T-helper 1 cell treated with Interleukin-12 subunit alpha and Interleukin-12 subunit beta and Interleukin-4 antibody, amounts not matched to agents 30 ng/mL and 1 ng/mL, for 36 hours (primary cell): ENCODE results near the gene PLEKHB1. TPM values are rescaled to one million over a fixed set of nuclear protein-coding genes. Genes with fewer than 3 reads are reported as not detected.

Source experiments
- intact Hi-C: fragments of 100-400 bp; cut with micrococcal nuclease; formaldehyde crosslinking; loops from one replicate; pipeline ENCODE4 v1.15.1; 2024
- total RNA-seq: library from RNA; stranded (reverse); gene quantifications from 2 replicates; pipeline ENCODE4 v1.2.3, GENCODE V29; 2022

The PLEKHB1 gene
- total RNA-seq, 1 donor from 2014 or later, result 3.8 TPM

- intact Hi-C loops, result loop anchor here (1.0 kb wide), 3 partner anchors 49 to 271 kb away; partner anchors contain the start of genes FAM168A and RELT
Observed at GRCh38 chr11:73647459-73648100, 1.2 kb downstream of the PLEKHB1 start.

DNA sequence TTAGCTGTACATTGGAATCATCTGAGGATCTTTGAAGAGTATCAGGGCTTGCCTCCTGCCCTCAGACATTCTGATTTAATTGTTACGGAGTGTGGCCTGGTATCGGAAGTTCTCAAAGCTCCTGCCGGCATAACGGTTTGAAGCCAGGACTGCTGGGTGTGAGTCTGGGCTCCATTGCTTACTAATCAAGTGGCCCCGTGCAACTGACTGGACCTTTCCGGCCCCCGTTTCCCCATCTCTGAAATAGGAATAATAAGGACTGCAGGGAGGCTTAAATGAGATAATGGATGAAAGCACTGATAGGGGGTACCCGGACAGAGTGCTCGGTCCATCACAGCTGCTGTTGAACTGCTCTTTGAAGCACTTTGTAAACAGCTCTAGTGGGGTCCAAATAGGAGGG, 1.7 kb downstream of the PLEKHB1 start:
- intact Hi-C loops, result no loop called here

DNA sequence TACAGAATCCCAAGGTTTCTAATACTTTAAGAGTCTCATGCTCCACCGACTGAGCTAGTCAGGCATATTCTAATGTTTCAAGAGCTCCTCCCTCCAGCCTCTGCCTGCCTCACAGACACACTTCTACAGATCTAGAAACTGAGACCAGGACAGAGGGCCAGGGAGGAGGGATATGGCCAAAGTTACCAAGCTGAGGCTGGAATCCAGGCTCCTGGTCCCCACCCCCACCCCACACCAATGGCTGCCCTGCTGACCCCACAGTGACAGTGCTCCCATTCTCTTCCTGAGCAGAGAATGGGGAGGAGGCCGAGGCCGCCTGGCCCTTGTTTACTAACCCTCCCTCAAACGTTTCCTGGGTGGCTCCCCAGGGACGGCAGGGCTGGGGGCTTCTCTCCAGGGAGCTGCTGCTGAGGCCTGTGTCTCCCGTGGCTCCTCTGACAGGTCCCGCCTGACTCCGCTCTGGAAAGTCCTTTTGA, 2.2 kb downstream of the PLEKHB1 start:
- intact Hi-C loops, result no loop called here

DNA sequence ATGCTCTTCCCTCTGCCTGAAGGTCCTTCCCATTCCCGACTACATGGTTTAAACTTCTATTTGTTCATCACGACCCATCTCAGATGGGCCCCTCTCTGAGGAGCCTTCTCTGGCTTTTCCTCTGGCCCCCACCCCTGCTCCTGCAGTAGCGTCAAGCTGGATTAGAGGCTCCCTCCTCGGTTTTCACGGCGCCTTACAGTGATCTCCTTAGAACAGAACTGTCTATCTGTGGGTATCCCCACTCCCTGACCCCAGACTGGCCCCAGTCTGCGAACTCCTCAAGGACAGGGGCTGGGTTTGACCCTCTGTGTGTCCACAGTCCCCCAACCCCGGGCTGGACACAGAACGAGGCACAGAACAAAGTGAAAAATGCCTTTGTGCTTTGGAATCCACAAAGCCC, 2.8 kb downstream of the PLEKHB1 start:
- intact Hi-C loops, result no loop called here

DNA sequence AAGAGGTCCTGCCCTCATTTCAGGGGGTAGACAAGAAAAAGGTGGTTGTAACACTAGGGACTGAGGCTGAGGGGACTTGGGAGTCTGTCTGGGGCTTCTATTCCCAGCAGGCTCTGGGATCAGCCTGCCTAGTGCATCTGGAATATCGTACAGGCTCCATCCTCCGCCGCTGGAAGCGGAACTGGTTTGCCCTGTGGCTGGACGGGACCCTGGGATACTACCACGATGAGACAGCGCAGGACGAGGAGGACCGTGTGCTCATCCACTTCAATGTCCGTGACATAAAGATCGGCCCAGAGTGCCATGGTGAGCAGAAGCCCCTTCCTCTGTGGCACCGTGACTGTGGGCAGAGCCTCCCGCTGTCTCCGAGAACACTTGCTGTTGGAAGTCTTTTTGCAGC, 4.0 kb downstream of the PLEKHB1 start:
- intact Hi-C loops, result no loop called here

DNA sequence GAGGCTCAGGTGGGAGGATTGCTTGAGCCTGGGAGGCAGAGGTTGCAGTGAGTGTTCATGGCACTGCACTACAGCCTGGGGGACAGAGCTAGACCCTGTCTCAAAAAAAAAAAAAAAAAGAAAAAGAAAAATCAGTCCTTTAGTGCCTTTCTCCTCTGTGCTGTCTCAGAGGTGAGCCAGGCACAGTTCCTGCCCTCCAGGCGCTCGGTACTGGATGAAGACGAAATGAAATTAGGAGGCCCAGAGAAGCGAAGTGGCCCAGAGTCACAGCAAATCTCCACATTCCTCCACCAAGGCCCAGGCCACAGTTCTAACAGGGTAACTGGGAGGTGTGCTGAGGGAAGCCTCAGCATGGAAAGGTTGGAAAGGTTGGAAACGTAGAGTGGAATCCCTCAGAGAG, 4.9 kb downstream of the PLEKHB1 start:
- intact Hi-C loops, result no loop called here

- intact Hi-C loops, result no loop called here
Observed at GRCh38 chr11:73651661-73652045, 5.3 kb downstream of the PLEKHB1 start.

DNA sequence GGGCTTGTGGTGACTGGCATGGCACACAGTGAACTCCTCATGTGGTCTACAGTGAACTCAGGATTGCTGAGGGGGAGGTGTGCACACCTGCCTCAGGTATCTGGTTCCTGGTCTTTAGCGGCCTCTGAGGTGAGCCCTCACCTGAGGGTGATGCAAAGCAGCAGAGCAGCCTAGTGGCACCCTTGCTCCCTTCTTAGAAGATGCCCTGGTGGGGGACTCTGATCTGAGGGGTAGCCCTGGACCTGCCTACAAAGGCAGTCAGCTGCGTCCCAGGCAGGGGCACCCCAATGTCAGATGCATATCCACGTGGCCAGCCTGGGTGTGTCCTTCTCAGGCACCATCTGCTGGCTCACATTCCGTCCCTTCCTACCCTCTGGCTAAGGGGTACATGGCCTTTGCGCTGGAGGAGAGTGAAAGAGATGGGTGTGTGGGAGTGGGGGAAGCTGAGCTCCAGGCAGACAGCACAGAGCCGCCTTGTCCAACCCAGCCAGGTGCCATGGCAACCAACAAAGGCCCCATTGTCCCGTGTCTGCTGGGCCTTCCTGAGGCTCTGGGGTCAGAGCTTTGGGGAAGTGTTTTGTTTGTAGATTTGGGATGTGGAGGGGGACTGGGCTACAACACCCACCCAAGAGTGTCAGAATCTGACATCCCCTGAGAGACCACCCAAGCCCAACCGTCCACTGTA, 5.8 kb downstream of the PLEKHB1 start:
- intact Hi-C loops, result no loop called here

GRCh38 chr11:73652856-73653559, 6.6 kb downstream of the PLEKHB1 start:
- intact Hi-C loops, result no loop called here

GRCh38 chr11:73653996-73654395, 7.6 kb downstream of the PLEKHB1 start:
- intact Hi-C loops, result no loop called here

DNA sequence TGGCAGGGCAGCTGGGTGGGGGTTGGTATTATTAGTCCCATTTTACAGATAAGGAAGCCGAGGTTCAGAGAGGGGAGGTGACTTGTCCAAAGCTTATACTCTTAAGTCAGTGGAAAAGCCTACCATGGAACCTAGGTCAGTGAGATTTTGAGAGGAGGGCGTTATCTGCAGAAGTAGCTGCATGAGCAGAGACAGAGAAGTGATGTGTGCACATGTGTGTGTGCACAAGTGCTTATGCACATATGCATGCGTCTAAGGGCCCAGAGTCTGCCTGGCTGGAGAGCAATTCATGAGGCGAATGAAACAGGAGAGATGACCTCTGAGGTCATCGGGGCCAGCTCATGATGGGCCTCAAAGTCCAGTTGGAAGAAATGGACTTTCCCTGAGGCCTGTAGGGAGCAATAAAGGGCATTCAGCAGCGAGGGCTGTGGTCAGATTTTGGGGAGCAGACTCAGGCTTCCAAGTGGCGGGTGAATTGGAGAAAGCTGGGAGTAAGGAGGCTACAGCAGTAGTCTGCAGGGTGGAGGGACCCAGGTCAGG, 8.2 kb downstream of the PLEKHB1 start:
- intact Hi-C loops, result no loop called here

- intact Hi-C loops, result no loop called here
Observed at GRCh38 chr11:73655686-73656085, 9.3 kb downstream of the PLEKHB1 start.

DNA sequence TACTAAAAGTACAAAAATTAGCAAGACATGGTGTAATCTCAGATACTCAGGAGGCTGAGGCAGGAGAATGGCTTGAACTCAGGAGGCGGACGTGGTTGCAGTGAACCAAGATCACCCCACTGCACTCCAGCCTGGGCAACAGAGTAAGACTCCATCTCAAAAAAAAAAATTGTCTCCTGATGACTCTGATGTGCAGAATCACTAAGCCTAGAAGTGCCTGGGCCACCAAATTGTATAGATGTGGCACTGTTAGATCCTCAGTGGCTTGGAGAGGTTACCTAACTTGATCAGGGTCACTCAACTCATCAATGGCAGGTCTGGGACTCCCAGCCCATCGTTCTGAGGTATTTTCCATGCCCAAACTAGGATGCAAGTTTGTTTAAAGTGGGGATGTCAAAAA, 10.6 kb downstream of the PLEKHB1 start:
- intact Hi-C loops, result no loop called here

GRCh38 chr11:73659961-73660360, 13.6 kb downstream of the PLEKHB1 start:
- intact Hi-C loops, result loop anchor here (2.0 kb wide), 2 partner anchors 181 to 353 kb away; no protein-coding TSS in a partner anchor

- intact Hi-C loops, result loop anchor here (1.0 to 2.0 kb wide), 5 partner anchors 35 to 354 kb away; no protein-coding TSS in a partner anchor
Observed at GRCh38 chr11:73660497-73661034, 14.2 kb downstream of the PLEKHB1 start.

DNA sequence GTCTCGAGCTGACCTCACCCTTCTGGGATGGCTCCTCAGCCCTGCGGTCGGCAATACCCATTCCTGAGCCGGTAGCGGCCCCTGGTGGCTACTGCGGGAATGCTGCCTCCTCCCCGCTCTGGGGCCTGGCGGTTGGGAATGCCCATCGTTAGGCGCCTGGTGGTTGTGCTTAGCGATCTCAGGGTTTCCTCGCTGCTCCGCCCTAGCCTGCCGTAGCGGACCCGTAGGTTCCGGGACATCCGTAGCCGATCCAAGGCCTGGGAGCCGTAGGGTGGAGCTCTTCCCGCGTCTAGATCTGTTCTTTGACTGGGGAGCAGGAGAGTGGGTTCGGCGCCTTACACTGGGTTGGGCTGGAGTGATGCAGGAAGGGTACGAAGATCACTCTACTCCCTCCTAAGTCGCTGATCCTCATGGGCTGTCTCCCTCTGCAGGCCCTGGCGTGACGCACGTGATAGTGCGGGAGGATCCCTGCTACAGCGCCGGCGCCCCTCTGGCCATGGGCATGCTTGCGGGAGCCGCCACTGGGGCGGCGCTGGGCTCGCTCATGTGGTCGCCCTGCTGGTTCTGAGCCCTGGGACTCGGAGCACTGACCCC, 14.8 kb downstream of the PLEKHB1 start:
- intact Hi-C loops, result loop anchor here (1.0 to 2.0 kb wide), 5 partner anchors 36 to 354 kb away; no protein-coding TSS in a partner anchor

DNA sequence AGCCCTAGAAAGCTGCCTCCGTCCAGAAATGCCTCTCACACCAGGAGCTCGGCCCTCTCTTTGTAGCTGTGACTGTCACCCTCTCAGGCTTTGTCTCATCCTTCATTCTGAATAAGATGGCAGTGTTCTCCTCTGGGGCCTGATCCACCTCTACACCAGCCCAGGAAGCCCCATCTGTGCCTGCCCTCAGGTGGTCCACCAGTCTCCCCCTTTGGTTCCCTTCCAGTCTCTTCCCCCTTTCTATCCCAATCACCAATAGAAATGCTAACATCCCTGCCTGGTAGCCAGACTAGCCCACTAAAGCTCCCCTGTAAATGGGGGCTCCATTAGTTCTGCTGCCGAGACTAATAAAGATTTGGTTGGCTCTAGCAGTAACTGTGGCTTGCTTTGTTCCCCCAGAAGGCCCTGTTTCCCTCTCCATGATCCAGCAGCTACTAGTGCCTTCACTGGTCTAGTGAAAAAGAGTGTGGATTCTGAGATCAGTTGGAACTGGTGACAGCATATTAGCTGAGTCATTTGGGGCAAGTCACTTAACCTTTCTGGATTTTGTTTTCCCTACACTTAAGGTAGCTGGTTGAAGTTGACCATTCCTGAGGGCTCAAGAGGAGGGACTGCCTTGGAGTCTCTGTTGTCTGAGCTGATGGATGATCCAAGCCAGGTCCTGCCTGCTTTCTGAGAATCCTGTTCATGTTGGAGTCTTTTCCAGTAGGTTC, 16.2 kb downstream of the PLEKHB1 start:
- intact Hi-C loops, result no loop called here

DNA sequence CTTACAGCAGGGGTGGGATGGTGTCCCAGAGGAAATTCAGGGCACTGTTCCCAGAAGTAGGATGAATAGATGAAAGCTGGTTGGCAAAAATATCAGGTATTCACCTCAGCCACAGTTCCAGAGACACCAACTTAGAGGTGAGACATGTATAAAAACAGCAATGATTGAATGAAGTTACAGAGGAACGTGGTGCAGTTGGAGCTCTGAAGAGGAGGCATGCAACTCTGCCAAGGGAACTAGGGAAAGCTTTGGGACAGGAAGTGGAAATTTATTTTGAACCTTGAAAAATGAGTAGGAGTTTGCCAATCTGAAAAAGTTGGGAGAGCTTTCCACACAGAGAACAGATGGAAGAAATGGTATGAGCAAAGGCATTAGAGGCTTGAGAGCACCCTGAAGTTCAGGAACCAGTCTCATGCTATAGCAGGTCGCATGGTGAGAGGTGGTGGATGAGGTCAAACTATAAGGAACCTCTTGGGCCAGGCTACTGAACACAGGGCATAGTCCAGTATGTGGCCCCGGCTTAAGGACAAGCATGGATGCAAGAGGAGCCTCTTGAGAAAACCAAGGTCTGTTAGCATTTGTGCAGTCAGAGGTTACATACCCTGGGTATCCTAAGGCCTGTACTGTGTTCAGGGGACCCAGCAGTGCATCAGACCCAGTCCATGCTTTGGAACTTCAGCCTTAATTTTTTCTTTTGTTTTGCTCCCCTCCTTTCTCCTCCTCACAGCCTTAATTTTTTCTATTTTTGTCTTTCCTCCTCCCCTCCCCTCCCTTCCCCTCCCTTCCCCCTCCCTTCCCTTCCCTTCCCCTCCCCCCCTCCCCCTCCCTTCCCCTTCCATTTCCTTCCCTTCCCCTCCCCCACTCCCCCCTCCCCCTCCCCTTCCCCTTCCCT, 17.5 kb downstream of the PLEKHB1 start:
- intact Hi-C loops, result no loop called here

- intact Hi-C loops, result no loop called here
Observed at GRCh38 chr11:73664877-73665276, 18.5 kb downstream of the PLEKHB1 start.
